Hematopoietic multipotent progenitor cell treated with erythropoietin and hydrocortisone succinate and interleukin-3 and kit ligand, for 15 days (in vitro differentiated cells): ENCODE measurements around the gene DAGLA.

ENCODE experiments used
- DNase-seq: peaks from one replicate; pipeline ENCODE4 v3.0.0-alpha.2; 2015; ENCODE audit warnings: low spot score

DAGLA gene

GRCh38 chr11:61780581-61781162 lies 100.5 kb downstream of the DAGLA start:
- no peak for DNase-seq

GRCh38 chr11:61781585-61781984 lies 101.4 kb downstream of the DAGLA start:
- no peak for DNase-seq

GRCh38 chr11:61782299-61782698 lies 102.1 kb downstream of the DAGLA start:
- no peak for DNase-seq

- no peak for DNase-seq
Measured at GRCh38 chr11:61782841-61783240, 102.7 kb downstream of the DAGLA start.

- no peak for DNase-seq
Measured at GRCh38 chr11:61783717-61784505, 103.7 kb downstream of the DAGLA start.

GRCh38 chr11:61784506-61784805 lies 104.3 kb downstream of the DAGLA start:
- DNase-seq, result no peak

- no peak for DNase-seq
Measured at GRCh38 chr11:61785837-61786402, 105.7 kb downstream of the DAGLA start.

- DNase-seq, result peak; percentile 60
Measured at GRCh38 chr11:61787928-61788491, 107.8 kb downstream of the DAGLA start.

GRCh38 chr11:61791737-61792309 lies 111.6 kb downstream of the DAGLA start:
- DNase-seq, result peak; percentile 42

- peak; percentile 89 for DNase-seq
Measured at GRCh38 chr11:61792310-61793082, 112.3 kb downstream of the DAGLA start, which contains the start of the genes FEN1 and TMEM258. Gene FEN1 (plus strand): TSS chr11:61792911. CDS start chr11:61795362, 2,451 bp downstream. Gene TMEM258 (minus strand): TSS chr11:61792599. CDS start chr11:61792558, 41 bp downstream.

- DNase-seq, result no peak
Measured at GRCh38 chr11:61793083-61793828, 113.1 kb downstream of the DAGLA start.

- DNase-seq, result no peak
Measured at GRCh38 chr11:61793829-61794204, 113.6 kb downstream of the DAGLA start.

GRCh38 chr11:61794579-61794978 lies 114.4 kb downstream of the DAGLA start:
- DNase-seq, result no peak

GRCh38 chr11:61795459-61795858 lies 115.3 kb downstream of the DAGLA start:
- DNase-seq, result no peak

GRCh38 chr11:61795876-61796526 lies 115.8 kb downstream of the DAGLA start:
- no peak for DNase-seq
